Measurements from ENCODE around the gene ZNF410. TPM values are rescaled to one million over a fixed set of nuclear protein-coding genes. Genes with fewer than 3 reads are reported as not detected.

Gene ZNF410
- total RNA-seq, 1 experiment from 2014 or later: 28.1 TPM

- Histone ChIP-seq H2AFZ (ENCODE audit: low read length) (no peak overlapping the region), H3K27ac (ENCODE audit: insufficient read length, low read depth, low read length) (no peak overlapping the region), H2AK5ac (ENCODE audit: insufficient read length, low read length) (no peak overlapping the region), H3K4me1 (ENCODE audit: insufficient read depth, low read length) (no peaks in the 10 kb centered on the region), H3K27me3 (ENCODE audit: insufficient read depth, low read length) (no peaks in the 10 kb centered on the region), H2BK20ac (ENCODE audit: low read depth, low read length, poor library complexity, severe bottlenecking) (no peak overlapping the region), H3K79me2 (ENCODE audit: insufficient read depth, low read length) (no peaks in the 10 kb centered on the region), H3T11ph (ENCODE audit: low read length) (no peak overlapping the region), H4K91ac (ENCODE audit: insufficient read length, low read depth, low read length) (no peak overlapping the region), H3K4ac (ENCODE audit: low read depth, low read length) (no peak overlapping the region), H4K5ac (ENCODE audit: insufficient read length, low read depth, low read length) (no peak overlapping the region), H3K9me3 (ENCODE audit: control insufficient read depth, low read depth, low read length) (no peaks in the 10 kb centered on the region), H3K23me2 (ENCODE audit: insufficient read length, low read depth, low read length, poor library complexity, severe bottlenecking) (no peaks in the 10 kb centered on the region), H4K8ac (replicated peaks; ENCODE audit: insufficient read length, low read depth, low read length) (no peak overlapping the region), H3K56ac (ENCODE audit: insufficient read length, low read depth, low read length) (no peak overlapping the region), H4K20me1 (ENCODE audit: control insufficient read depth, insufficient read depth, insufficient read length) (no peaks in the 10 kb centered on the region), H2BK12ac (ENCODE audit: insufficient read length, low read depth, low read length) (no peak overlapping the region), H2BK5ac (ENCODE audit: insufficient read length, low read length) (no peak overlapping the region), H2BK15ac (ENCODE audit: low read depth, low read length) (no peak overlapping the region), H3K18ac (ENCODE audit: insufficient read length, low read depth, low read length) (no peak overlapping the region), H2BK120ac (ENCODE audit: low read depth, low read length, poor library complexity, severe bottlenecking) (no peak overlapping the region), H3K79me1 (ENCODE audit: insufficient read depth, low read depth, low read length, poor library complexity, severe bottlenecking) (no peaks in the 10 kb centered on the region), H3K9ac (ENCODE audit: extremely low read depth, insufficient read length, low read length) (no peak overlapping the region), H3K14ac (ENCODE audit: insufficient read depth, low read length) (no peak overlapping the region), H3K4me2 (ENCODE audit: insufficient read depth, insufficient read length, low read length) (no peak overlapping the region), H3K23ac (ENCODE audit: insufficient read length, low read depth, low read length) (no peak overlapping the region)
- no peak overlapping the region for H3K27ac Mint-ChIP-seq
- no peak overlapping the region for H3K4me3 Mint-ChIP-seq
- no peaks in the 10 kb centered on the region for H3K9me3 Mint-ChIP-seq
- WGBS (ENCODE audit: extremely low coverage, insufficient read length, low lambda C conversion rate): no CpG with 5 or more reads among the region's 12 CpGs
- no peak for TF ChIP-seq CTCF (conservative IDR thresholded peaks at IDR 0.05)
- no peak for DNase-seq
- H3K27me3 Mint-ChIP-seq (ENCODE audit: low read depth): no peaks in the 10 kb centered on the region
- H3K4me1 Mint-ChIP-seq: no peaks in the 10 kb centered on the region
- peaks cover 5 to 53% (median 41%) of the 10 kb centered on the region in 3 experiments; a peak in 5 of 7 replicates for H3K36me3 Mint-ChIP-seq (ENCODE audit: insufficient read depth in 1 of 3, low read depth in 3 of 3)
Measured at GRCh38 chr14:73961192-73961591, 74.5 kb downstream of the ZNF410 start.
